ENCODE measurements around the gene RALGPS1. TPM values are rescaled to one million over a fixed set of nuclear protein-coding genes. Genes with fewer than 3 reads are reported as not detected.

The RALGPS1 gene
- total and polyA plus RNA-seq, 2 of the 8 experiments (the other 6 are each of a cell fraction or from before 2014, with no cell fraction given), result 20.0 to 23.5 TPM

GRCh38 chr9:127166111-127166510, 251.5 kb downstream of the RALGPS1 start:
- Histone ChIP-seq H3K4me3 (ENCODE audit: extremely low read depth in 1 of 4, insufficient read depth in 2 of 4, low read depth in 3 of 4, low read length in 4 of 4) (no peak overlapping the region), H3K4ac (replicated peaks; ENCODE audit: insufficient read length, low read depth, low read length) (no peak overlapping the region), H2AFZ (ENCODE audit: low read length) (no peak overlapping the region), H4K20me1 (replicated peaks in 1 of 2; ENCODE audit: control insufficient read depth in 1 of 2, insufficient read depth in 2 of 2, low read length in 2 of 2) (no peaks in the 10 kb centered on the region), H4K8ac (ENCODE audit: extremely low read depth, insufficient read depth, low read length) (no peak overlapping the region), H2AK5ac (ENCODE audit: low read depth, low read length) (no peak overlapping the region), H2BK120ac (replicated peaks; ENCODE audit: low read depth, low read length) (no peak overlapping the region), H3K4me2 (ENCODE audit: insufficient read depth in 1 of 2, low read depth in 2 of 2, low read length in 2 of 2) (no peak overlapping the region), H3K14ac (ENCODE audit: insufficient read length) (no peak overlapping the region), H4K5ac (ENCODE audit: insufficient read length, low read depth, low read length) (no peak overlapping the region), H3K9me3 (ENCODE audit: insufficient read depth in 2 of 2, low read depth in 1 of 2, low read length in 1 of 2) (no peaks in the 10 kb centered on the region), H3K27me3 (replicated peaks in 1 of 4; ENCODE audit: control insufficient read depth in 3 of 4, extremely low read depth in 1 of 4, insufficient read depth in 3 of 4, low read length in 3 of 4) (no peaks in the 10 kb centered on the region), H3K79me1 (ENCODE audit: low read depth, low read length) (no peaks in the 10 kb centered on the region), H3K9ac (replicated peaks in 1 of 4; ENCODE audit: extremely low read depth in 1 of 4, low read depth in 3 of 4, low read length in 3 of 4) (no peak overlapping the region), H3K36me3 (ENCODE audit: control insufficient read depth in 2 of 4, insufficient read depth in 4 of 4, low read length in 3 of 4) (no peaks in the 10 kb centered on the region; a peak in 2 of 8 replicates), H3K23ac (ENCODE audit: insufficient read length) (no peak overlapping the region), H2BK20ac (ENCODE audit: low read length) (no peak overlapping the region), H3K4me1 (replicated peaks in 1 of 4; ENCODE audit: control insufficient read depth in 3 of 4, insufficient read depth in 4 of 4, low read length in 3 of 4) (peaks cover 0 to 6% (median 1%) of the 10 kb centered on the region in 4 experiments; a peak in 2 of 7 replicates), H2BK5ac (ENCODE audit: low read depth, low read length) (no peak overlapping the region), H2BK15ac (ENCODE audit: low read length) (no peak overlapping the region), H3K79me2 (ENCODE audit: control insufficient read depth in 1 of 2, insufficient read depth in 2 of 2, low read length in 2 of 2) (no peaks in the 10 kb centered on the region), H3K56ac (replicated peaks; ENCODE audit: insufficient read length, low read depth, low read length) (no peak overlapping the region), H4K91ac (replicated peaks; ENCODE audit: insufficient read length, low read length) (no peak overlapping the region), H2BK12ac (ENCODE audit: low read depth, low read length) (no peak overlapping the region), H3K18ac (ENCODE audit: extremely low read depth, low read length) (no peak overlapping the region), H3K27ac (ENCODE audit: low read depth, low read length) (no peak overlapping the region), H3K23me2 (ENCODE audit: low read depth, low read length) (no peaks in the 10 kb centered on the region)
- 94% methylated on average over 5 of the region's 5 CpGs; no CpG with 5 or more reads in 1 of the 2 experiments for WGBS, 2 experiments (ENCODE audit: extremely low coverage in 1 of 2, insufficient coverage in 1 of 2, insufficient read length in 1 of 2, insufficient replicate concordance in 2 of 2, low coverage in 1 of 2, low lambda C conversion rate in 2 of 2, missing lambda C conversion rate in 1 of 2)
- CTCF ChIA-PET (ENCODE audit: partially characterized antibody), result interaction anchor here (0.6 to 1.8 kb wide), 7 partner anchors 17 to 316 kb away, joined by 3 to 5 read pairs (median 3); no protein-coding TSS in a partner anchor
- POLR2A ChIA-PET (ENCODE audit: partially characterized antibody), result no interaction called here
- FAIRE-seq (no peak), DNase-seq (ENCODE audit: low read depth in 1 of 2, low spot score in 2 of 2) (no peak)
- no peak for TF ChIP-seq EGR1 (IDR thresholded peaks at IDR 0.05; ENCODE audit: borderline replicate concordance, low read depth, low read length)
- no peak for TF ChIP-seq RXRA (IDR thresholded peaks at IDR 0.05; ENCODE audit: insufficient read depth, low read depth, low read length)

All from H1 (cell line).